GM12801 (cell line): Measurements from ENCODE around the gene STAB2.

ENCODE experiments used
- TF ChIP-seq, protein P1 (sequence below): IDR thresholded peaks from one replicate; pipeline ENCODE4 v1.5.1; 2011; ENCODE audit warnings: control low read depth; ENCODE audit not compliant: insufficient read length; ENCODE audit errors: extremely low read depth

Gene STAB2

DNA sequence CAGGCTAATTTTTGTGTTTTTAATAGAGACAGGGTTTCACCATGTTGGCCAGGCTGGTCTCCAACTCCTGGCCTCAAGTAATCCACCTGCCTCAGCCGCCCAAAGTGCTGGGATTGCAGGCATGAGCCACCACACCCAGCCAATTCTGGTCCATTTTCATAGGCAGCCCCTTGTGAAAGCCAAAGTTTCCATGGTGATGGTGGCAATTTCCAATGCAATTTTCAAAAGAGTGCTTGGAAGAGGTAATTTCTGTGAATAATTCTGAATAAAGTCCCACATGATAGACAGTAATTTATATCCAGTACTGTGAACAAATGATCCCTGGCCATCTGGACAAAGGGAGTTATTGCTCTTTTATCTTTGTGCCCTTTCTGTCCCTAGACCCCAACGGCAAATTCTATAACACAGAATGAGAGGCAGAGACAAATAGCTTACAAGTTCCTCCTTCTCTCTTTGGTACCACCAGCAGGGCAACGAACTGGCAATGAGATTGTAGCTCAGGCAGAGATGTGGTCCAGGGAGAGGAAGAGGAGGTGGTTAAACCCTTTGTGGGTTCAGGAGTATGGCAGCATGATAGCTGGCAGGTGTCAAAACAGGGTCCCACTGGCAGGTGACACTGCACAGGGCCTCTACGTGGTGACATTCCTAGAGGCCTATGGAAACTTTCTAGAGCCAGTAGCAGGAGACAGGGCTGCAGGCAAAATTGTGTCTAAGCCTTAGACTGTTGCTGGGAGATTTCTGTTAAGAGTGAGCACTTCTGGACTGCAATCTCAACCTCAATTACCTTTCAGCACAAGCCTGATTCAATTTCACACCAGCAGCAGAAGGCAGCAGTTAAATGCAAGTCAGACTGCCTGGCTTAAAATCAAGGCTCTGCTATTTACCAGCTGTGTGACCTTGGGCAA lies 207.5 kb downstream of the STAB2 start:
- TF ChIP-seq, protein P1, sequence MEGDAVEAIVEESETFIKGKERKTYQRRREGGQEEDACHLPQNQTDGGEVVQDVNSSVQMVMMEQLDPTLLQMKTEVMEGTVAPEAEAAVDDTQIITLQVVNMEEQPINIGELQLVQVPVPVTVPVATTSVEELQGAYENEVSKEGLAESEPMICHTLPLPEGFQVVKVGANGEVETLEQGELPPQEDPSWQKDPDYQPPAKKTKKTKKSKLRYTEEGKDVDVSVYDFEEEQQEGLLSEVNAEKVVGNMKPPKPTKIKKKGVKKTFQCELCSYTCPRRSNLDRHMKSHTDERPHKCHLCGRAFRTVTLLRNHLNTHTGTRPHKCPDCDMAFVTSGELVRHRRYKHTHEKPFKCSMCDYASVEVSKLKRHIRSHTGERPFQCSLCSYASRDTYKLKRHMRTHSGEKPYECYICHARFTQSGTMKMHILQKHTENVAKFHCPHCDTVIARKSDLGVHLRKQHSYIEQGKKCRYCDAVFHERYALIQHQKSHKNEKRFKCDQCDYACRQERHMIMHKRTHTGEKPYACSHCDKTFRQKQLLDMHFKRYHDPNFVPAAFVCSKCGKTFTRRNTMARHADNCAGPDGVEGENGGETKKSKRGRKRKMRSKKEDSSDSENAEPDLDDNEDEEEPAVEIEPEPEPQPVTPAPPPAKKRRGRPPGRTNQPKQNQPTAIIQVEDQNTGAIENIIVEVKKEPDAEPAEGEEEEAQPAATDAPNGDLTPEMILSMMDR: no peak

DNA sequence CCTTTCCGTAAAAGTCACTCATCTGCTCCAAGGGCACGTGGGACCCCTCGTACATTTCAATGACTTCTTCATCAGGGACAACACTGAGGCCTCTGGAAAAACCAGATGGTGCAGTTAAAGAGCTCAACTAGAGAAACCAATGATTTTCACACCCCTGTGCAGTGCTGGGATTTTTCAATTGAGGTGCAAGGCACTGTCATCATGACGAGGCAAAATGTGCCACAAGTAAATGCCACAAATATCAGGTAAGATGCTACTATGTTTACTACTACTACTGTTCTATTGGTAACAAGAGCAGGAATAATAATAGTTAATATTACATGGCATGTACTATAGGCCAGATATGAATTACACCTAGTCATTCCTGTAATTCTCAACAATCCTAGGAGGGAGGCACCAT lies 211.5 kb downstream of the STAB2 start:
- TF ChIP-seq, protein P1: no peak

DNA sequence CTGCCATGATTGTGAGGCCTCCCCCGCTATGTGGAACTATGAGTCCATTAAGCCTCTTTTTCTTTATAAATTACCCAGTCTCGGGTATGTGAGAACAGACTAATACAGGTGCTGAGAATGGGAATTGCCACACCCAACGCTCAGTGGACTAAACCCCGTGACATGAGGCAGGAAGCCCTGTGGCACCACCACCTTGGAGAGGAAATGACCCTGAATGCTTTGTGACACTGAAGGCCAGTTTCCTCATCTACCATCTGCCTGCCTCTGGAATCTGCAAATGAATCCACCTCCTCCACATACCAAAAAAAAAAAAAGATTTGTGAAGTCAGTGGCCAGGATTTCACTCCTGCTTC lies 212.4 kb downstream of the STAB2 start:
- TF ChIP-seq, protein P1: no peak

DNA sequence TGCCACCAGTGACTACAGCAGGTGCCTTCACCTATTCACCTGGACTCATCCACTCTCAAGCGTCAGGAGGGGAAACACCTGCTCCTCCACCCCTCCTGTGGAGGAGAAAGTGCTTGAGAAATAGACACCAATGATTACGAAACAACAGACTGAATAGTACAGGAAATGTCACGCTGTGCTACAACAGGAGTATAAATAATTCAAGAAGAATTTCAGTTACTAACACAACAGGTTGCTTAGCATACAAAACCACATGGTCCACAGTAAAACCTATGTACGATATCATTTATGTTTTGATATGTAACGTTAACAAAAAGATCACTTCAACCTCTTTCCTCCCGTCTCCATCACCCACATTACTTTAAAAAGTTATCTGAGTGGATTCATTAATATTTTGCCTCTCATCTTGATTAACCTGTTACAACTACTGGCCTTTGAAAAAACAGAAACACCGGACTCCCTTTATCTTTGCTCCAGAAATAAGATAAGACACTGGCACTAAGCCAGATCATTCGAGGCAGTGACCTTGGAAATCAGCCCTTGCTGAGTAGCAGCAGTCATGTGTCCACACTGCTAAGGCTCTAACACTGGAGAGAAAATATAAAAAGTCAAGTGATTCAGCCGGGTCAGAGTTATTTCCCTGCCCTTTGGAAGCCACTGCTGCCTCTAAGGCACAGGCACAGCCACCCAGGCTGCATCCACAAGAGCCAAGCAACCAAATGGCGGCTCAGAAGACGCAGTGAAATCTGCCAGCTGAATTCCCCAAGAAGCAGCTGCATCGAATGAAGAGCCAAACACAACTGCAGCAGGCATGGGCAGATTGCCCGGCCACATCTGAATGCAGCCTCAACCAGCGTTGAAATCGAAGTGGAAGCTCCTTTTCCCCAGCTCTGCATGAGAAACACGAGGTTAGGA lies 213.0 kb downstream of the STAB2 start:
- TF ChIP-seq, protein P1: no peak

DNA sequence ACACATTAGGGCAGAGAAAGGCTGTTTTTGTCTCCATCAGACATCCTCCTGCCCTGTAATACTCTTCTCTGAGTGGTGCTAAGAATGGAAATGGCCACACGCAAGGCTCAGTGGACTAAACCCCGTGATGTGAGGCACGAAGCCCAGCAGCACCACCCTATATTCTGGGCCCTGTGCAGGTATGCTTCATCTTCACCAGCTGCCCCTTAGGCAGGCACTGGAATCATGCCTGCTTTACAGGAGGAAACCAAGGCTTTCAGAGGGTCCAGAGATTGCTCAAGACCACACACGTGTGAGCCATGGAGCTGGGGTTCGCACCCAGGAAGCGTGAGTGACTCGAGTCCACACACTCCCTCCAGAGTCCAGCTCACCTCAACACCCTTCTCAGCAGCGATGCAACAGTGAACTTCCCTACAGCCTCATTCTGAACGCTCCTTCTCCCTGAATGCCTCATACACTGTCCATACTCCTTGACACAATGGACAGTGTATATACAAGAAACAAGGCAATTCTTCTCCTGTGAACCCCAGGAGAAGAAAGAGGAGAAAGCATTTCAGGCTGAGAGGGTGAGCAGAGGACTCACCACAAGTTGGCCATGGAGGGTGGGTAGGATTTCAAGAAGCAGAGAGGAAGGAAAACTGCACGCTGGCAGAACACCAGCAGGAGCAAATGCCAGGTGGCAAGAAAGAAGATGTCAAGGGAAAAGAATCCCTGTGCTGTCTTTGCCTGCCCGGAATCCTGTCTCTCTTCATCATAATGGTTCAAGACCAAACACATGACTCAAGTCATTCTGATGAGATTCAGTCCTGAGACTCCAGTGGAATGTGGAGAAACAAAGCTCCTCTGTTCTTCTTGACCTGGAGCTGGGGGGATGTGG lies 214.9 kb downstream of the STAB2 start:
- TF ChIP-seq, protein P1: no peak

DNA sequence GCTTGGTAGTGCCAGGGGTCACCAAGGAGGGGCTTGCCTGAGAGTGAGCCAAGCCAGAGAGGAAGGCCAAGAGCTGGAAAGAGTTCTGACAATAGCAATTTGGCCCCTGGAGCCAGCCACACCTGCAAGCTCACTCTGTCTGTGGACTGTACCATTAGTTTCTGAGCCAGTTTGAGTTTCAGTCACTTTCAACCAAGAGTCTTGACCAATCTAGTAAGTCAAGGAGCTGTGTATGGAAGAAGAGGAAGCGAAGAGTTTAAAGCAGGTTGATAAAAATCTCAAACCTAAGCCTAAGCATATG lies 215.5 kb downstream of the STAB2 start:
- TF ChIP-seq, protein P1: no peak

DNA sequence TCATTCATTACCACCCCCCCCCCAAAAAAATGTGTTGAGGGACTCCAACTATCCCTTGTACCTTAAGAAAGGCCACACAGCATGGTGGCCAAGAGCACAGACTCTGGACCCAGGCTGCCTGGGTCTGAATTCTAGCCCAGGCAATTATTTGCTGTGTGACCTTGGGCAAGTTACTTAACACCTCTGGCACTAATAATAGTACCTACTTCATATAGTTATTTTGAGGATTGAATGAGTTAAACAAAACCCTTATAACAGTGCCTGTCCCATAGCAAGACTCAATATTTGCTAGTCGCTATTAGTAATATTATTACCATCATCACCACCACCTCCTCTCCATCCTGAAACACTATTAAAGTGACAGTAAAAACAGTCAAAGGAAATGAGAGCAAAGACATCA lies 216.8 kb downstream of the STAB2 start:
- TF ChIP-seq, protein P1: no peak
